K562 (cell line): ENCODE data around the gene B3GNT9. TPM values are rescaled to one million over a fixed set of nuclear protein-coding genes. Genes with fewer than 3 reads are reported as not detected.
A peak's percentile ranks its signal among the peaks of the same experiment; 100 is the strongest.

ENCODE experiments used
- ATF7 ChIP-seq: fragments of 450-650 bp; IDR thresholded peaks from 2 replicates; pipeline ENCODE4 v1.7.1; 2014; ENCODE audit warnings: mild to moderate bottlenecking, moderate library complexity
- ESRRA ChIP-seq: fragments of 450-650 bp; IDR thresholded peaks from 2 replicates; pipeline ENCODE4 v1.6.1; 2014; ENCODE audit warnings: low read depth, mild to moderate bottlenecking, moderate library complexity, borderline replicate concordance
- FIP1L1 ChIP-seq: fragments of 200-400 bp; formaldehyde crosslinking; IDR thresholded peaks from 2 replicates; pipeline ENCODE4 v1.6.1; 2018; ENCODE audit warnings: mild to moderate bottlenecking, low read depth, low read length; ENCODE audit not compliant: poor library complexity, severe bottlenecking
- FOXM1 ChIP-seq, 2 experiments: fragments of 450-650 bp in 1 of 2; sonication (generic) in 1 of 2; formaldehyde crosslinking in 1 of 2; IDR thresholded peaks; 2 replicates each; pipeline versions ENCODE4 v1.6.1 to v1.9.0; 2017 to 2022; ENCODE audit warnings: low read depth in 2 of 2, mild to moderate bottlenecking in 2 of 2, missing genetic modification reagents in 1 of 2, moderate library complexity in 1 of 2
- HNRNPLL ChIP-seq: fragments of 200-400 bp; formaldehyde crosslinking; IDR thresholded peaks from 2 replicates; pipeline ENCODE4 v1.6.1; 2017; ENCODE audit warnings: low read length, low read depth, mild to moderate bottlenecking; ENCODE audit not compliant: poor library complexity, severe bottlenecking
- POLR2G ChIP-seq: fragments of 200-400 bp; formaldehyde crosslinking; IDR thresholded peaks from 2 replicates; pipeline ENCODE4 v1.6.1; 2017; ENCODE audit warnings: low read depth, mild to moderate bottlenecking, antibody characterized with exemption, low read length, moderate library complexity
- RUNX1 ChIP-seq: sonication (generic); IDR thresholded peaks from 2 replicates; pipeline ENCODE4 v1.6.1; 2016; ENCODE audit warnings: antibody characterized with exemption, low read depth
- SAP30 ChIP-seq: fragments of 200-600 bp; sonication (generic); IDR thresholded peaks from 2 replicates; pipeline ENCODE4 v1.6.1; 2012; ENCODE audit warnings: borderline replicate concordance, low read depth, mild to moderate bottlenecking, moderate library complexity, low read length, control low read depth, inconsistent platforms; ENCODE audit not compliant: insufficient read depth, poor library complexity, severe bottlenecking
- SETDB1 ChIP-seq: IDR thresholded peaks from one replicate; pipeline ENCODE4 v1.6.1; 2012; ENCODE audit warnings: low read length, control low read depth, inconsistent platforms
- SMARCB1 ChIP-seq: IDR thresholded peaks from 2 replicates; pipeline ENCODE4 v1.6.1; 2011; ENCODE audit warnings: improper control_type of control experiment, low read depth; ENCODE audit not compliant: insufficient read length
- SPI1 ChIP-seq: IDR thresholded peaks from 2 replicates; pipeline ENCODE4 v1.6.1; 2011; ENCODE audit warnings: low read depth, low read length, control low read depth, borderline replicate concordance
- TRIM28 ChIP-seq: fragments of 450-650 bp; IDR thresholded peaks from 2 replicates; pipeline ENCODE4 v1.6.1; 2017
- YY1 ChIP-seq, 3 experiments: IDR thresholded peaks; 2 replicates each; pipeline ENCODE4 v1.6.1; 2011; ENCODE audit warnings: low read length in 2 of 3, mild to moderate bottlenecking in 2 of 3, moderate library complexity in 2 of 3, borderline replicate concordance in 1 of 3, control low read depth in 1 of 3, low read depth in 1 of 3; ENCODE audit not compliant: insufficient read depth in 3 of 3, insufficient replicate concordance in 2 of 3, control insufficient read depth in 1 of 3, insufficient read length in 1 of 3; ENCODE audit errors: extremely low read depth in 1 of 3
- ZFP36 ChIP-seq: fragments of 150-350 bp; IDR thresholded peaks from 2 replicates; pipeline ENCODE4 v1.6.1; 2018; ENCODE audit warnings: low read length, low read depth; ENCODE audit not compliant: partially characterized antibody
- ZNF24 ChIP-seq: fragments of 450-650 bp; IDR thresholded peaks from 2 replicates; pipeline ENCODE4 v1.6.1; 2016
- polyA plus RNA-seq, 8 experiments: library from polyadenylated mRNA; depleted of rRNA in 4 of 8; stranded (reverse) in 5 of 8; unstranded in 3 of 8; fragments of >200 nt; fragmentation: Nextera tagmentation in 2 of 8; fragmentation: Illumina TruSeq in 1 of 8; extraction: Ambion mirVana in 2 of 8; extraction: Trizol in 1 of 8; gene quantifications; 2 replicates each; pipeline versions ENCODE4 v1.2.1 to v1.2.3, GENCODE V29; 2011 to 2014; ENCODE audit warnings: inconsistent platforms in 1 of 8, missing spikeins in 1 of 8
- total RNA-seq, 7 experiments: library from RNA; depleted of rRNA in 6 of 7; stranded (reverse); fragments of >200 nt in 6 of 7; fragmentation: Illumina TruSeq in 2 of 7; extraction: Trizol in 2 of 7; gene quantifications; 2 replicates each; pipeline versions ENCODE4 v1.2.1 to v1.2.3, GENCODE V29; 2011 to 2021; ENCODE audit warnings: low replicate concordance in 1 of 7
- TF ChIP-seq, protein P1 (sequence below): sonication (generic); formaldehyde crosslinking; IDR thresholded peaks from 2 replicates; pipeline ENCODE4 v1.5.0; 2020; ENCODE audit warnings: missing genetic modification reagents
- TF ChIP-seq, protein P2 (sequence below): fragments of 450-650 bp; IDR thresholded peaks from 2 replicates; pipeline ENCODE4 v1.7.1; 2018; ENCODE audit warnings: mild to moderate bottlenecking, low read depth; ENCODE audit not compliant: partially characterized antibody
- TF ChIP-seq, protein P3 (sequence below): fragments of 250-450 bp; sonication (Bioruptor Pico); IDR thresholded peaks from 2 replicates; pipeline ENCODE4 v1.8.0; 2022; ENCODE audit warnings: moderate library complexity, mild to moderate bottlenecking, inconsistent platforms
- TF ChIP-seq, protein P4 (sequence below): fragments of 250-450 bp; sonication (Bioruptor Pico); IDR thresholded peaks from 2 replicates; pipeline ENCODE4 v1.5.0; 2021; ENCODE audit warnings: mild to moderate bottlenecking, moderate library complexity

The B3GNT9 gene
- total and polyA plus RNA-seq, 9 of the 15 experiments (the other 6 are each of a cell fraction or from before 2014, with no cell fraction given), result 0.01 to 1.8 (median 1.1) TPM; not detected in 1

DNA sequence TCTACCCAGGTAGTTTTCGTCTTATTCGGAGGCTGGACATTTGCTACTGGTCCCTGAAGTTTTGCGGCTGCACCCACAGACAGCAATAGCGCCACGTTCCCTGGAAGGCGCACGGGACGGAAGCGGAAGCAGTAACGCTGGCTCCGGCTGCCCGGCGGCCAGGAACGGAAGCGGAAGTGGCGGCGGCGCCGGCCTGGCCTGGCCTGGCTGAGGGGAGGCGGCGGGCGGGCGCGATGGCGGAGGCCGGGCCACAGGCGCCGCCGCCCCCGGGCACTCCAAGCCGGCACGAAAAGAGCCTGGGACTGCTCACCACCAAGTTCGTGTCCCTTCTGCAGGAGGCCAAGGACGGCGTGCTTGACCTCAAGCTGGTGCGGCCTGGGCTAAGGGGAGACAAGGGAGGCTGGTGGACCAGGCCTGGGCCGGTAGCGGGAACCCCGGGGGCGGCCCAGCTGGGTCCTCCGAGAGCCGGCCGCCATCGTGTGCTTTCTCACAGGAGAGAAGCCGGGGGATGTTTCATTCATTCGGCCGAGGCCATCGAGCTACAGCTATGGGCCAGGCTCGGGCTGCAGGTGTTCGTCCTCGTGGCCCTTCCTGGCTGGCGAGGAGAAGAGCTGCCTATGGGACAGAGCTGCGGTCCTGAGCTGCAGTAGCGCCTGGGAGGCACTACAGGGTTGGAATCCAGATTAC lies 41.3 kb upstream of the B3GNT9 start, which contains the start of gene E2F4 (continued):
- TF ChIP-seq FIP1L1, result peak; percentile 71
- peak; percentile 87 for TF ChIP-seq SAP30
- TF ChIP-seq RUNX1, result no peak
- TF ChIP-seq FOXM1 (IDR thresholded peaks at IDR 0.05; ENCODE audit: low read depth), result no peak
- TF ChIP-seq FOXM1 (CRISPR knock-in tag; IDR thresholded peaks at IDR 0.05; ENCODE audit: low read depth), result no peak
- peak; percentile 77; the same call in 1 of the 2 replicates for TF ChIP-seq ESRRA
- no peak for TF ChIP-seq SETDB1
- peak; percentile 5 for TF ChIP-seq ZFP36
- TF ChIP-seq SPI1, result peak; percentile 90
- peak; percentile 90 for TF ChIP-seq POLR2G
- TF ChIP-seq, protein P1, sequence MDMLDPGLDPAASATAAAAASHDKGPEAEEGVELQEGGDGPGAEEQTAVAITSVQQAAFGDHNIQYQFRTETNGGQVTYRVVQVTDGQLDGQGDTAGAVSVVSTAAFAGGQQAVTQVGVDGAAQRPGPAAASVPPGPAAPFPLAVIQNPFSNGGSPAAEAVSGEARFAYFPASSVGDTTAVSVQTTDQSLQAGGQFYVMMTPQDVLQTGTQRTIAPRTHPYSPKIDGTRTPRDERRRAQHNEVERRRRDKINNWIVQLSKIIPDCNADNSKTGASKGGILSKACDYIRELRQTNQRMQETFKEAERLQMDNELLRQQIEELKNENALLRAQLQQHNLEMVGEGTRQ (CRISPR knock-in tag), result no peak
- TF ChIP-seq HNRNPLL, result peak; percentile 25
- TF ChIP-seq YY1 (IDR thresholded peaks at IDR 0.05; ENCODE audit: borderline replicate concordance in 1 of 3, control insufficient read depth in 1 of 3, extremely low read depth in 1 of 3, insufficient read depth in 3 of 3, insufficient read length in 1 of 3, insufficient replicate concordance in 2 of 3, low read depth in 1 of 3, low read length in 2 of 3), result peak in 2 of 3 experiments; percentile 70 to 83
- TF ChIP-seq SMARCB1, result no peak
- TF ChIP-seq ZNF24, result 0 out of 2 replicates have a peak, but pooled peaks have one; percentile 8
- TF ChIP-seq, protein P2, sequence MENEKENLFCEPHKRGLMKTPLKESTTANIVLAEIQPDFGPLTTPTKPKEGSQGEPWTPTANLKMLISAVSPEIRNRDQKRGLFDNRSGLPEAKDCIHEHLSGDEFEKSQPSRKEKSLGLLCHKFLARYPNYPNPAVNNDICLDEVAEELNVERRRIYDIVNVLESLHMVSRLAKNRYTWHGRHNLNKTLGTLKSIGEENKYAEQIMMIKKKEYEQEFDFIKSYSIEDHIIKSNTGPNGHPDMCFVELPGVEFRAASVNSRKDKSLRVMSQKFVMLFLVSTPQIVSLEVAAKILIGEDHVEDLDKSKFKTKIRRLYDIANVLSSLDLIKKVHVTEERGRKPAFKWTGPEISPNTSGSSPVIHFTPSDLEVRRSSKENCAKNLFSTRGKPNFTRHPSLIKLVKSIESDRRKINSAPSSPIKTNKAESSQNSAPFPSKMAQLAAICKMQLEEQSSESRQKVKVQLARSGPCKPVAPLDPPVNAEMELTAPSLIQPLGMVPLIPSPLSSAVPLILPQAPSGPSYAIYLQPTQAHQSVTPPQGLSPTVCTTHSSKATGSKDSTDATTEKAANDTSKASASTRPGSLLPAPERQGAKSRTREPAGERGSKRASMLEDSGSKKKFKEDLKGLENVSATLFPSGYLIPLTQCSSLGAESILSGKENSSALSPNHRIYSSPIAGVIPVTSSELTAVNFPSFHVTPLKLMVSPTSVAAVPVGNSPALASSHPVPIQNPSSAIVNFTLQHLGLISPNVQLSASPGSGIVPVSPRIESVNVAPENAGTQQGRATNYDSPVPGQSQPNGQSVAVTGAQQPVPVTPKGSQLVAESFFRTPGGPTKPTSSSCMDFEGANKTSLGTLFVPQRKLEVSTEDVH, result peak; percentile 85
- TF ChIP-seq TRIM28, result no peak
- peak; percentile 52; the same call in 1 of the 2 replicates for TF ChIP-seq ATF7
- TF ChIP-seq, protein P3, sequence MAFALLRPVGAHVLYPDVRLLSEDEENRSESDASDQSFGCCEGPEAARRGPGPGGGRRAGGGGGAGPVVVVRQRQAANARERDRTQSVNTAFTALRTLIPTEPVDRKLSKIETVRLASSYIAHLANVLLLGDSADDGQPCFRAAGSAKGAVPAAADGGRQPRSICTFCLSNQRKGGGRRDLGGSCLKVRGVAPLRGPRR (CRISPR knock-in tag), result no peak
- TF ChIP-seq, protein P4, sequence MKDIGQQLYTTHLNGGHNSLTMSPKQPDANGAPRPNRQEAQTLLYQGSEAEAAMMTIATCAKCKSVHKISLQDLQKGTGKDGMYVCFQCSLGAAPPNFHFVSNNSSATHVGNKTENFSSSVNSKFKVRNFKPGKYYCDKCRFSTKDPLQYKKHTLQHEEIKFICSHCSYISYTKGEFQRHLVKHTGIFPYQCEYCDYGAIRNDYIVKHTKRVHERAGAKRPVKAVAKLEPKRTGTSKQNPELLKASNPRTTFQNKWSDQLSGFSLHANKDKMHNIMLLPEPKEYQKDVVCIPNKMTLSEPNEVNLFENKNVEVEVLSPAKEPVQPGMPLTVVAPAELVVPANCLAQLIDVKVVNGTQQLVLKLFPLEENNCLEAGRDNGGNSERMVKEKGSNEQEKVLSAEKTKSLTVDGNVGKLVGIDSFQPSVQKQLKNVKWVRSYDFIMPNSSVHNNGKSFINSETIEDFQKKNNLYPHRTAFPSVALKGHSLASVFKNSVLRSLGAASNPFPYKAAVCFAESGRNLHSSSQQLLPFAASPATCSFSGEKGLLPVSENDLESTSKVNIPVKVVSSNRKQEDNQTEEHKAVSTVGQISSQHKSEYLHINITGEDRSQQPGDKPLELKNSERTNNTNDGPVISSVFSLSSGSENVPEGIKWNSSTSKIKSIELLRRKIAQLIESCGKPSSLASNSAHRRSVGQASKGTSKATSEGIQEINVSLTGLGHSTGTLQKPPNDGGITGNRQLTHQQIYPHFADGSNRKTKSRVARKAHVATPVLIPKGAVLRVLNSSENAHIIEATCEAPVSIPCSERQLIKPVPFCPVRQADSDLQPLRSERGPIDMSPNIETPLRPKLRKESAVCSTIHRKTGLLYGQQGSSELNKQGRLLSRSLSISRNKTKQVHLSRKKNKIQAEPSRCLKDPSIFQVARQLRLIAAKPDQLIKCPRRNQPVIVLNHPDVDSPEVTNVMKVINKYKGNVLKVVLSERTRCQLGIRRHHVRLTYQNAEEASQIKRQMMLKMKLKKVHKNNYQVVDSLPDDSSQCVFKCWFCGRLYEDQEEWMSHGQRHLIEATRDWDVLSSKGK (CRISPR knock-in tag), result no peak
